Left lung (tissue), 10 donors: ENCODE measurements around the gene MICAL3. TPM values are rescaled to one million over a fixed set of nuclear protein-coding genes. Genes with fewer than 3 reads are reported as not detected.

Experiments
- ATAC-seq: fragments of 200-7000 bp; cut with Tn5 transposase; one replicate; pipeline ENCODE4 v1.9.1; 2020; ENCODE audit warnings: moderate library complexity
- DNase-seq, 4 donors: peaks; one replicate each; pipeline ENCODE4 v3.0.0-alpha.2; 2013 to 2020
- H3K27ac ChIP-seq, 2 donors: fragments of 200-600 bp; sonication (generic) in 1 of 2; one replicate each; pipeline versions ENCODE4 v1.5.0 to v1.8.0; 2020 to 2021
- H3K27me3 ChIP-seq, 2 donors: fragments of 200-600 bp; sonication (generic) in 1 of 2; one replicate each; pipeline versions ENCODE4 v1.5.0 to v1.8.0; 2020 to 2021
- H3K36me3 ChIP-seq, 2 donors: fragments of 200-600 bp; sonication (generic) in 1 of 2; one replicate each; pipeline versions ENCODE4 v1.5.0 to v1.8.0; 2020 to 2021
- H3K4me1 ChIP-seq, 2 donors: fragments of 200-600 bp; one replicate each; pipeline ENCODE4 v1.8.0; 2021
- H3K4me3 ChIP-seq, 2 donors: fragments of 200-600 bp; sonication (generic) in 1 of 2; one replicate each; pipeline versions ENCODE4 v1.5.0 to v1.8.0; 2020 to 2021; ENCODE audit warnings: mild to moderate bottlenecking in 1 of 2
- H3K9me3 ChIP-seq, 2 donors: fragments of 200-600 bp; sonication (generic) in 1 of 2; one replicate each; pipeline versions ENCODE4 v1.5.0 to v1.8.0; 2020 to 2021
- CTCF ChIP-seq, 2 donors: fragments of 200-600 bp; sonication (generic) in 1 of 2; IDR thresholded peaks; one replicate each; pipeline versions ENCODE4 v1.5.0 to v1.8.0; 2021; ENCODE audit warnings: antibody characterized with exemption in 2 of 2
- intact Hi-C, 2 donors: fragments of 100-400 bp; cut with DNase I; formaldehyde crosslinking; loops; one replicate each; pipeline versions ENCODE4 v1.11.2 to v1.14.2; 2022
- polyA plus RNA-seq, 6 donors: library from polyadenylated mRNA; unstranded; fragments of 120-200 nt; gene quantifications; one replicate each; pipeline ENCODE4 v1.2.1, GENCODE V29; 2013; ENCODE audit not compliant: insufficient read length in 6 of 6
- total RNA-seq, 2 donors: library from RNA; stranded (reverse); fragmentation: NEBNext Ultra II Directional; extraction: Animal tissue kit (Norgen Biotek cat#: 25700); gene quantifications; one replicate each; pipeline ENCODE4 v1.2.1, GENCODE V29; 2021
- donor health status: DM: no; HTN: yes; CAD: no.
- donor health status: DM: no; HTN: no; CAD: no.

Gene MICAL3
- total and polyA plus RNA-seq, 8 donors = 24.9 to 64.8 (median 56.2) TPM

GRCh38 chr22:17873116-17873515 is 151.2 kb downstream of the MICAL3 start:
- no peak for ATAC-seq
- peak in 1 of 4 donors; percentile 45 for DNase-seq

GRCh38 chr22:17872471-17872870 is 151.9 kb downstream of the MICAL3 start:
- Histone ChIP-seq H3K9me3 (no peaks in the 10 kb centered on the region), H3K27ac (no peak overlapping the region), H3K27me3 (peaks cover 0 to under 1% of the 10 kb centered on the region in 2 donors), H3K4me1 (peaks cover 0 to 2% of the 10 kb centered on the region in 2 donors), H3K4me3 (no peak overlapping the region), H3K36me3 (peaks cover 0 to 43% of the 10 kb centered on the region in 2 donors)
- TF ChIP-seq CTCF (IDR thresholded peaks at IDR 0.05) = no peak
- intact Hi-C loops = no loop called here
- DNase-seq (no peak), ATAC-seq (no peak)

More at GRCh38 chr22:17873116-17873515, 151.2 kb downstream of the MICAL3 start:
- H3K4me1 ChIP-seq = no peaks in the 10 kb centered on the region
- H3K4me3 ChIP-seq = no peak overlapping the region
- H3K9me3 ChIP-seq = no peaks in the 10 kb centered on the region
- no peak overlapping the region for H3K27ac ChIP-seq
- peaks cover 0 to 7% of the 10 kb centered on the region in 2 donors for H3K27me3 ChIP-seq
- no peak for TF ChIP-seq CTCF (IDR thresholded peaks at IDR 0.05)
- intact Hi-C loops = no loop called here
- peaks cover 0 to 43% of the 10 kb centered on the region in 2 donors for H3K36me3 ChIP-seq

- Histone ChIP-seq H3K27me3 (no peaks in the 10 kb centered on the region), H3K27ac (no peak overlapping the region), H3K4me3 (no peak overlapping the region), H3K36me3 (peaks cover 0 to 43% of the 10 kb centered on the region in 2 donors), H3K9me3 (no peaks in the 10 kb centered on the region), H3K4me1 (peaks cover 0 to 4% of the 10 kb centered on the region in 2 donors)
- DNase-seq (peak in 1 of 4 donors; percentile 63), ATAC-seq (no peak)
- no peak for TF ChIP-seq CTCF (IDR thresholded peaks at IDR 0.05)
- intact Hi-C loops = no loop called here
These were observed 152.5 kb downstream of the MICAL3 start for GRCh38 chr22:17871726-17872458.

GRCh38 chr22:17870407-17870806 is 154.0 kb downstream of the MICAL3 start:
- H3K36me3 ChIP-seq = peaks cover 0 to 50% of the 10 kb centered on the region in 2 donors
- no peak overlapping the region for H3K27ac ChIP-seq
- H3K4me1 ChIP-seq = peaks cover 0 to 4% of the 10 kb centered on the region in 2 donors
- TF ChIP-seq CTCF (IDR thresholded peaks at IDR 0.05) = no peak
- H3K4me3 ChIP-seq = no peak overlapping the region
- DNase-seq = no peak
- intact Hi-C loops = no loop called here
- no peaks in the 10 kb centered on the region for H3K27me3 ChIP-seq
- H3K9me3 ChIP-seq = no peaks in the 10 kb centered on the region
- no peak for ATAC-seq

GRCh38 chr22:17869285-17870096 is 154.9 kb downstream of the MICAL3 start:
- intact Hi-C loops = no loop called here
- no peaks in the 10 kb centered on the region for H3K9me3 ChIP-seq
- H3K27ac ChIP-seq = no peak overlapping the region
- TF ChIP-seq CTCF (IDR thresholded peaks at IDR 0.05) = no peak
- H3K36me3 ChIP-seq = peaks cover 0 to 59% of the 10 kb centered on the region in 2 donors
- no peak overlapping the region for H3K4me3 ChIP-seq
- DNase-seq (no peak), ATAC-seq (no peak)
- H3K4me1 ChIP-seq = peaks cover 0 to 4% of the 10 kb centered on the region in 2 donors
- H3K27me3 ChIP-seq = no peaks in the 10 kb centered on the region
